Right renal cortex interstitium (tissue), 3 donors: ENCODE results near the gene LPXN. TPM values are rescaled to one million over a fixed set of nuclear protein-coding genes. Genes with fewer than 3 reads are reported as not detected.
A peak's percentile ranks its signal among the peaks of the same experiment; 100 is the strongest.

ENCODE experiments used
- DNase-seq, 3 donors: peaks; one replicate each; pipeline ENCODE4 v3.0.0-alpha.2; 2013; ENCODE audit warnings: low read depth in 3 of 3, low spot score in 2 of 3
- polyA plus RNA-seq, 3 donors: library from polyadenylated mRNA; unstranded; fragments of 120-200 nt; gene quantifications; one replicate each; pipeline ENCODE4 v1.2.1, GENCODE V29; 2013; ENCODE audit not compliant: insufficient read length in 3 of 3

LPXN gene
- polyA plus RNA-seq, 3 donors, result 7.6 to 8.5 (median 8.4) TPM

GRCh38 chr11:58525037-58525614, 50.5 kb downstream of the LPXN start:
- no peak for DNase-seq

- DNase-seq, result peak; percentile 58 to 69 (median 65)
These were observed 51.2 kb downstream of the LPXN start for GRCh38 chr11:58524232-58525036.

GRCh38 chr11:58513747-58514367, 61.8 kb downstream of the LPXN start:
- peak in 1 of 3 donors; percentile 10 for DNase-seq

GRCh38 chr11:58511636-58512035, 64.0 kb downstream of the LPXN start:
- DNase-seq, result no peak

- no peak for DNase-seq
These were observed 65.9 kb downstream of the LPXN start for GRCh38 chr11:58509748-58510147.

- no peak for DNase-seq
These were observed 66.8 kb downstream of the LPXN start for GRCh38 chr11:58508814-58509213.

GRCh38 chr11:58508005-58508404, 67.7 kb downstream of the LPXN start, which contains the start of gene OR5B21:
Gene OR5B21 (minus strand): TSS chr11:58508105. CDS start chr11:58508105, 0 bp downstream.
- no peak for DNase-seq

- no peak for DNase-seq
These were observed 68.3 kb downstream of the LPXN start for GRCh38 chr11:58507355-58507754.

- no peak for DNase-seq
These were observed 68.7 kb downstream of the LPXN start for GRCh38 chr11:58506935-58507334.

GRCh38 chr11:58505849-58506248, 69.8 kb downstream of the LPXN start:
- DNase-seq, result no peak

GRCh38 chr11:58504232-58504631, 71.4 kb downstream of the LPXN start:
- no peak for DNase-seq

- DNase-seq, result no peak
These were observed 72.2 kb downstream of the LPXN start for GRCh38 chr11:58503361-58503856.

GRCh38 chr11:58502004-58502403, 73.7 kb downstream of the LPXN start:
- DNase-seq, result no peak

- DNase-seq, result no peak
These were observed 77.2 kb downstream of the LPXN start for GRCh38 chr11:58498464-58498863.

- no peak for DNase-seq
These were observed 77.7 kb downstream of the LPXN start for GRCh38 chr11:58497951-58498350.

GRCh38 chr11:58495906-58496305, 79.8 kb downstream of the LPXN start:
- DNase-seq, result no peak

GRCh38 chr11:58494101-58494500, 81.6 kb downstream of the LPXN start:
- DNase-seq, result no peak

GRCh38 chr11:58493676-58494075, 82.0 kb downstream of the LPXN start:
- no peak for DNase-seq

- DNase-seq, result no peak
These were observed 84.8 kb downstream of the LPXN start for GRCh38 chr11:58490827-58491226.

GRCh38 chr11:58487170-58487569, 88.5 kb downstream of the LPXN start:
- DNase-seq, result no peak

GRCh38 chr11:58485961-58486360, 89.7 kb downstream of the LPXN start:
- DNase-seq, result no peak
